Left lobe of liver (tissue), 2 donors: ENCODE data around the gene CTNNBL1. TPM values are rescaled to one million over a fixed set of nuclear protein-coding genes. Genes with fewer than 3 reads are reported as not detected.

Source experiments
- ATAC-seq: fragments of 200-7000 bp; cut with Tn5 transposase; one replicate; pipeline ENCODE4 v1.9.1; 2020; ENCODE audit warnings: mild to moderate bottlenecking, moderate library complexity
- DNase-seq: peaks from one replicate; pipeline ENCODE4 v3.0.0-alpha.2; 2020; ENCODE audit warnings: low spot score
- total RNA-seq: library from RNA; stranded (reverse); gene quantifications from one replicate; pipeline ENCODE4 v1.2.1, GENCODE V29; 2021
- donor health status: DM: no; HTN: no; CAD: no; lungs with moderate emphysema.
- donor health status: DM: no; HTN: yes; CAD: no.

Gene CTNNBL1
- total RNA-seq, 1 donor from 2014 or later = 41.4 TPM

DNA sequence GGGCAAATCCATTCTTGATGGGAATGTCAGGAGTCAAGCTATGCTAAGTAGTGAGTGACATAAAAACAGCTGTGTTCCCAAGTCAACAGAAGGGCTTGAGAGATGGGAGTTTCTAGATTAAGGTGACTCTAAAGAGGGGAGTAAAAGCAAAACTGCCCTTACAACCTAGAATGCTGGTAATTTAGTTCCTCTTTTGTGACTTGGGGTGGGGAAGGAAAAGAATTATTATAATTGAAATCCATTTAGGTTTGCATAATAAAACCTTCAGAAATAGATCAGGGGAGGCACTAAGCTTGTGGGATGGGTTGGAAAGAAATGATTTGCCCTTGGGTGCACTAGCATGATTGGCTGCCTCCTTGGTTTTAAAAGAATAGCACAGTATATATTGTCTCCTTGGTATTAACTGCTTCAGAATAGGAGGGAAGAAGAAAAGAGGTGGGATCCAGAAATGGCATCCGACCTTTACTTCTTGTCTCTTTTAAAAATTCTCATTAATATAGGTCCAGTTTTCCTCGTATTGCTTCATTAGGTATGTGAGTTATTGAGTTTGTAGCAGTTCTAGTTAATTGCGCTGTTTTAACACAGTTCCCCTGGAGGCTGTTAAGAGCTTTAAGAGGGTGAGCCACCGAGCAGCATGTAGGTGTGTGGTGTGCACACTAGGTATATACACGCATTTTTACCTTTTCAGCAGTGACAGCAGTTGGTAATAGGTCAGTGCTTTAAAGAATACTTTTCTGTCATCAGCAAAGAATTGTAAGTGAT is 113.8 kb downstream of the CTNNBL1 start:
- ATAC-seq (no peak), DNase-seq (no peak)

- peak; percentile 13 for ATAC-seq
- no peak for DNase-seq
Observed at GRCh38 chr20:37808233-37809070, 114.6 kb downstream of the CTNNBL1 start.

DNA sequence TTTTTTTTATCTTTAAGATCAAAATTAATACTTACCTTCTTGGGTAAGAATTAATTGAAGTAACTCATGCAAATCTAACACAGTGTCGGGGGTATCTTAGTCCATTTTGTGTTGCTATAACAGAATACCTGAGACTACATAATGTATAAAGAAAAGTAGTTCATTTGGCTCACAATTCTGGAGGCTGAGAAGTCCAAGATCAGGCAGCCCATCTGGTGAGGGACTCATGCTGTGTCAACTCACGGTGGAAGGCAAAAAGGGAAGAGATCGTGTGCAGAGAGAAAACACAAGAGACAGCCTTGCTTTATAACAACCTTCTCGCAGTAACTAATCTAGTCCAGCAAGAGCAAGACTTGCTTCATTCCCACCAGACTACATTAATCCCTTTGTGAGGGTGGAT is 116.2 kb downstream of the CTNNBL1 start:
- no peak for DNase-seq
- no peak for ATAC-seq

- ATAC-seq = no peak
- no peak for DNase-seq
Observed at GRCh38 chr20:37816003-37816402, 122.2 kb downstream of the CTNNBL1 start.

- DNase-seq = no peak
Observed at GRCh38 chr20:37816726-37817125, 122.9 kb downstream of the CTNNBL1 start.

GRCh38 chr20:37821696-37822095 is 127.9 kb downstream of the CTNNBL1 start:
- DNase-seq (no peak), ATAC-seq (no peak)

More at GRCh38 chr20:37816726-37817125, 122.9 kb downstream of the CTNNBL1 start:
- ATAC-seq = no peak

GRCh38 chr20:37822141-37822601 is 128.3 kb downstream of the CTNNBL1 start:
- ATAC-seq (no peak), DNase-seq (no peak)

- ATAC-seq = peak; percentile 22
- no peak for DNase-seq
Observed at GRCh38 chr20:37823296-37823980, 129.6 kb downstream of the CTNNBL1 start.

DNA sequence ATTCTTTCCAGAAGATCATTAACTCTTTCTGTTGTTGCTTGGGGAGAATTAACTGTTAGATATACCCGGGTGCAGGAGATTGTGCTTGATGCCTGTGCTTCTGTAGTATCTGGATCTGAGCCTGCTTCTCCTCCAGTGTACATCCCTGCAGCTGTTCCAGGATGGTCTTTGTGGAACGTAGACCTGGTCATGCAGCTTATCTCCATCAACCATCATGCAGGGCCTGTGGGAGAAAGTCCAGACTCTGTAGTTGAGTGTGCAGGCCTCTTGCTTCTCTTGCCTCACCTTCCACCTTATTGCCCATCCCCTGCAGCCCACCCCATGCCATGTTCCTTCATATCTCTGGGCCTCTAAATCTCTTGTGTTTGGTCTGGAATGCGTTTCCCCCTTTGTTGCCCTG is 133.8 kb downstream of the CTNNBL1 start:
- ATAC-seq (no peak), DNase-seq (no peak)

GRCh38 chr20:37828684-37829083 is 134.9 kb downstream of the CTNNBL1 start:
- no peak for DNase-seq
- no peak for ATAC-seq

DNA sequence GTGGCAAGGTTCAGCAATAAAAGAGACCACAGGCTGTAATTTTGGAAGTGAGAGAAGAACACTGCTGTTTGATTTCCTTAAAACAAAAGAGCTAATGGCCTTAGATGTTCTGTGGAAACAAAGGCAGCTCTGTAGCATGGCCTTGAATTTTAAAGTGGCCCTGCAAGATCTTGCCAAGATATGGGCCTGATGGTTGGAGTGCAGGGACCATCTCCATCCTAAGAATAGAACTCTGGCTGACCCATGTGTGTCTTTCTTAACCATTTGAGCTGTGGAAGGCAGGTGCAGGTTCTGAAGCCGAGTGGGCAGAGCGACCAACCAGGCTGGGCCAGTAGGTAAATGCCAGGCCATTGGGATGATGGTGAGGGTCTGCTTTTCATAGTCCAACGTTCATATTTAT is 135.3 kb downstream of the CTNNBL1 start:
- DNase-seq (no peak), ATAC-seq (no peak)

- ATAC-seq = no peak
Observed at GRCh38 chr20:37833221-37833896, 139.5 kb downstream of the CTNNBL1 start.

GRCh38 chr20:37836926-37837325 is 143.1 kb downstream of the CTNNBL1 start:
- ATAC-seq (no peak), DNase-seq (no peak)

More at GRCh38 chr20:37833221-37833896, 139.5 kb downstream of the CTNNBL1 start:
- no peak for DNase-seq

GRCh38 chr20:37837924-37838323 is 144.1 kb downstream of the CTNNBL1 start:
- DNase-seq (no peak), ATAC-seq (no peak)

- no peak for ATAC-seq
- no peak for DNase-seq
Observed at GRCh38 chr20:37838769-37839431, 145.1 kb downstream of the CTNNBL1 start.

- no peak for ATAC-seq
- no peak for DNase-seq
Observed at GRCh38 chr20:37839432-37839827, 145.6 kb downstream of the CTNNBL1 start.

- no peak for DNase-seq
- no peak for ATAC-seq
Observed at GRCh38 chr20:37839955-37840354, 146.1 kb downstream of the CTNNBL1 start.

DNA sequence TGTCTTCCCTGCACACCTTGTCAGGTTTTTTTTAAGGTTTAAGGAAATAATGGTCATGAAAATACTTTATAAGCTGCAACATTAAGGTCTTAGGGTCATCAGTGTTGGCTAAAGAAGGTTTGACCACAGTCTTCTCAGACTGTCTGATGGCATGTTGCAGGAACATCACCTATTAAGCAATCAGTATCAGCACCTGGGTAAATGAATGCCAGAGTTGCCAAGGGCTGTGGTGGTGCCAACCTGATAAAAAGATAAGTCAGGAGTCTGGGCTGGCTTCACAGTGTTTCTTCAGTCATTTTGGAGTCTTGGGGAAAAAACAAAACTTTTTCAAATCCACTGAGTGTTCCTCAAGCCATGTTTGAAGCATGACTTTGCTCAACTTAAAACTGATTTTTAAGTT is 147.6 kb downstream of the CTNNBL1 start:
- DNase-seq (no peak), ATAC-seq (peak; percentile 78)

GRCh38 chr20:37841971-37842370 is 148.1 kb downstream of the CTNNBL1 start:
- ATAC-seq (no peak), DNase-seq (no peak)

DNA sequence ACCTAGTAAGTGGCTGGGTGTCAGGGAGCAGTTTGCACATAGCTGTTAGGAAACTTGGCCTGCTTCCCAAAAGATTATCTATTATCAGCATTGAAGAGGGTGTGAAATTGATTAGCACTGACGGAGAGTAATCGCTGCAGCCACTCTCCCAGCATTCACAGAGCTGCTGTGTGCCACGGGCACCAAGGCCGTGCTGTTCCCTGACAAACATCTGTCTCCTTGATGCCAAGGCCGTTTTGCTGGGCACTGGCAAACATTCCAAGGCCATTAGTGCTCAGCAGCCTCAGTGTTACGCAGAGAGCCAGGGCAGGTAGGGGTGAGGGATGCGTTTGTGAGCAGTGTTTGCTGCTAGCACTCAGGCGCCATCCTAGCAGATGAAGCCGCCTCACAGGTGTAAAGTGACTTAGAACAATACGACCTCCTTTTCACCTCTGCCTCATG is 151.4 kb downstream of the CTNNBL1 start:
- no peak for DNase-seq
- peak; percentile 53 for ATAC-seq
